K562 (cell line): ENCODE measurements around the gene TMEM33. TPM values are rescaled to one million over a fixed set of nuclear protein-coding genes. Genes with fewer than 3 reads are reported as not detected.

Source experiments
- BRD4 ChIP-seq: fragments of 200-600 bp; sonication (generic); IDR thresholded peaks from 2 replicates; pipeline ENCODE4 v1.6.1; 2017; ENCODE audit warnings: inconsistent platforms
- DIDO1 ChIP-seq: fragments of 450-650 bp; IDR thresholded peaks from 2 replicates; pipeline ENCODE4 v1.6.1; 2016; ENCODE audit warnings: low read depth, missing biosample characterization, missing genetic modification characterization
- FIP1L1 ChIP-seq: fragments of 200-400 bp; formaldehyde crosslinking; IDR thresholded peaks from 2 replicates; pipeline ENCODE4 v1.6.1; 2018; ENCODE audit warnings: mild to moderate bottlenecking, low read depth, low read length; ENCODE audit not compliant: poor library complexity, severe bottlenecking
- GTF2E2 ChIP-seq: fragments of 200-800 bp; sonication (Bioruptor generic); IDR thresholded peaks from 2 replicates; pipeline ENCODE4 v1.6.1; 2016; ENCODE audit warnings: missing genetic modification characterization, missing compliant biosample characterization
- HDAC1 ChIP-seq, 2 experiments: fragments of 450-650 bp; IDR thresholded peaks; 2 replicates each; pipeline ENCODE4 v1.6.1; 2016 to 2017; ENCODE audit warnings: inconsistent platforms in 1 of 2, mild to moderate bottlenecking in 1 of 2, moderate library complexity in 1 of 2
- KDM5B ChIP-seq: fragments of 200-600 bp; sonication (generic); IDR thresholded peaks from 2 replicates; pipeline ENCODE4 v1.6.1; 2012; ENCODE audit warnings: low read depth, mild to moderate bottlenecking, moderate library complexity, low read length, control low read depth, inconsistent platforms; ENCODE audit not compliant: insufficient replicate concordance
- MCM2 ChIP-seq: fragments of 450-650 bp; IDR thresholded peaks from 2 replicates; pipeline ENCODE4 v1.6.1; 2017; ENCODE audit warnings: low read depth, mild to moderate bottlenecking
- MTA2 ChIP-seq: fragments of 450-650 bp; IDR thresholded peaks from 2 replicates; pipeline ENCODE4 v1.6.1; 2016; ENCODE audit warnings: low read depth
- NFIC ChIP-seq: fragments of 450-650 bp; IDR thresholded peaks from 2 replicates; pipeline ENCODE4 v1.6.1; 2017; ENCODE audit warnings: mild to moderate bottlenecking, inconsistent platforms
- PML ChIP-seq: IDR thresholded peaks from 2 replicates; pipeline ENCODE4 v1.6.1; 2012; ENCODE audit warnings: low read length, inconsistent platforms
- SAP30 ChIP-seq: fragments of 200-600 bp; sonication (generic); IDR thresholded peaks from 2 replicates; pipeline ENCODE4 v1.6.1; 2012; ENCODE audit warnings: borderline replicate concordance, low read depth, mild to moderate bottlenecking, moderate library complexity, low read length, control low read depth, inconsistent platforms; ENCODE audit not compliant: insufficient read depth, poor library complexity, severe bottlenecking
- TAF1 ChIP-seq: IDR thresholded peaks from 2 replicates; pipeline ENCODE4 v1.6.1; 2011; ENCODE audit warnings: mild to moderate bottlenecking, low read length, moderate library complexity; ENCODE audit not compliant: insufficient read depth, control insufficient read depth, severe bottlenecking; ENCODE audit errors: extremely low read depth
- TGIF2 ChIP-seq: sonication (generic); formaldehyde crosslinking; IDR thresholded peaks from 2 replicates; pipeline ENCODE4 v1.8.1; 2022; ENCODE audit warnings: mild to moderate bottlenecking, missing genetic modification reagents, moderate library complexity
- ZBTB7A ChIP-seq: IDR thresholded peaks from 2 replicates; pipeline ENCODE4 v1.6.1; 2011; ENCODE audit warnings: low read depth, mild to moderate bottlenecking, low read length, moderate library complexity, borderline replicate concordance; ENCODE audit not compliant: control insufficient read depth
- ZBTB8A ChIP-seq: fragments of 450-650 bp; IDR thresholded peaks from 2 replicates; pipeline ENCODE4 v1.6.1; 2018; ENCODE audit warnings: mild to moderate bottlenecking, moderate library complexity; ENCODE audit not compliant: partially characterized antibody
- ZNF174 ChIP-seq: fragments of 250-450 bp; sonication (Bioruptor Pico); IDR thresholded peaks from 2 replicates; pipeline ENCODE4 v1.4.0; 2020; ENCODE audit warnings: mild to moderate bottlenecking
- ZNF408 ChIP-seq: fragments of 250-450 bp; sonication (Bioruptor Pico); IDR thresholded peaks from 2 replicates; pipeline ENCODE4 v1.4.0; 2020; ENCODE audit warnings: low read depth, mild to moderate bottlenecking, moderate library complexity
- polyA plus RNA-seq, 8 experiments: library from polyadenylated mRNA; depleted of rRNA in 4 of 8; stranded (reverse) in 5 of 8; unstranded in 3 of 8; fragments of >200 nt; fragmentation: Nextera tagmentation in 2 of 8; fragmentation: Illumina TruSeq in 1 of 8; extraction: Ambion mirVana in 2 of 8; extraction: Trizol in 1 of 8; gene quantifications; 2 replicates each; pipeline versions ENCODE4 v1.2.1 to v1.2.3, GENCODE V29; 2011 to 2014; ENCODE audit warnings: inconsistent platforms in 1 of 8, missing spikeins in 1 of 8
- total RNA-seq, 7 experiments: library from RNA; depleted of rRNA in 6 of 7; stranded (reverse); fragments of >200 nt in 6 of 7; fragmentation: Illumina TruSeq in 2 of 7; extraction: Trizol in 2 of 7; gene quantifications; 2 replicates each; pipeline versions ENCODE4 v1.2.1 to v1.2.3, GENCODE V29; 2011 to 2021; ENCODE audit warnings: low replicate concordance in 1 of 7
- TF ChIP-seq, protein P1 (sequence below): IDR thresholded peaks from 2 replicates; pipeline ENCODE4 v1.6.1; 2014; ENCODE audit warnings: antibody characterized with exemption
- TF ChIP-seq, protein P2 (sequence below): fragments of 250-450 bp; sonication (Bioruptor Pico); IDR thresholded peaks from 2 replicates; pipeline ENCODE4 v1.8.0; 2021; ENCODE audit warnings: borderline replicate concordance, mild to moderate bottlenecking, moderate library complexity; ENCODE audit not compliant: poor library complexity, severe bottlenecking
- TF ChIP-seq, protein P3 (sequence below): fragments of 250-450 bp; sonication (Bioruptor Pico); IDR thresholded peaks from 2 replicates; pipeline ENCODE4 v1.8.0; 2021; ENCODE audit warnings: moderate library complexity, mild to moderate bottlenecking, inconsistent platforms
- TF ChIP-seq, protein P4 (sequence below): fragments of 450-650 bp; formaldehyde crosslinking; IDR thresholded peaks from 2 replicates; pipeline ENCODE4 v1.4.0; 2020; ENCODE audit warnings: mild to moderate bottlenecking, moderate library complexity

The TMEM33 gene
- total and polyA plus RNA-seq, 9 of the 15 experiments (the other 6 are each of a cell fraction or from before 2014, with no cell fraction given) = 16.8 to 85.9 (median 67.9) TPM

DNA sequence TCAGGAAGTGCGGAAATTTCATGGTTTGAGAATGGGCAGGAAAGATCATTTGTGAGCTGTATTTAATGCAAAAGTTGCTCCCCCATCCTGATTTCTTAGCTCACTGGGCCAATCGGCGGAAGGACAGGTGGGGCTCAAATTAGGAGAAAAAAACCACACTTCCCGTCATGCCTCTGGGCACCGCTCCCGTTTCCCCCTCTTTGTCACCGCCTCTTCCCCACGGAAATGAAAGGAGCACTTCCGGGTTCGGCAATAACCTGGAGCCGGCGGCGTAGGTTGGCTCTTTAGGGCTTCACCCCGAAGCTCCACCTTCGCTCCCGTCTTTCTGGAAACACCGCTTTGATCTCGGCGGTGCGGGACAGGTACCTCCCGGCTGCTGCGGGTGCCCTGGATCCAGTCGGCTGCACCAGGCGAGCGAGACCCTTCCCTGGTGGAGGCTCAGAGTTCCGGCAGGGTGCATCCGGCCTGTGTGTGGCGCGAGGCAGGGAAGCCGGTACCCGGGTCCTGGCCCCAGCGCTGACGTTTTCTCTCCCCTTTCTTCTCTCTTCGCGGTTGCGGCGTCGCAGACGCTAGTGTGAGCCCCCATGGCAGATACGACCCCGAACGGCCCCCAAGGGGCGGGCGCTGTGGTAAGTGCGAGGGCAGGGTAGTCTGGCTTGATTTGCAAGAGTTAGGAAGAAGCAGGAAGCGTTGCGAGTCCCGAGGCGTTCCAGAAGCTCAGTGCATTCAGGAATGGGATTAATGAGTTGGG lies at the start of gene TMEM33 (continued):
- TF ChIP-seq SAP30 (peak; percentile 23), GTF2E2 (tag) (peak; percentile 75; the same call in 1 of the 2 replicates), BRD4 (no peak), MTA2 (peak; percentile 82), NFIC (peak; percentile 30; the same call in 1 of the 2 replicates), TGIF2 (CRISPR knock-in tag) (no peak), MCM2 (no peak), TAF1 (peak; percentile 76), KDM5B (peak; percentile 53), ZNF408 (CRISPR knock-in tag) (no peak), DIDO1 (tag) (peak; percentile 76; the same call in 1 of the 2 replicates), ZBTB7A (peak; percentile 48; the same call in 1 of the 2 replicates), PML (peak; percentile 71; the same call in 1 of the 2 replicates), ZNF174 (CRISPR knock-in tag) (no peak), FIP1L1 (peak; percentile 53), ZBTB8A (no peak), HDAC1 (IDR thresholded peaks at IDR 0.05) (peak in 1 of 2 experiments; percentile 79; a peak in 2 of 4 replicates)
- TF ChIP-seq, protein P1, sequence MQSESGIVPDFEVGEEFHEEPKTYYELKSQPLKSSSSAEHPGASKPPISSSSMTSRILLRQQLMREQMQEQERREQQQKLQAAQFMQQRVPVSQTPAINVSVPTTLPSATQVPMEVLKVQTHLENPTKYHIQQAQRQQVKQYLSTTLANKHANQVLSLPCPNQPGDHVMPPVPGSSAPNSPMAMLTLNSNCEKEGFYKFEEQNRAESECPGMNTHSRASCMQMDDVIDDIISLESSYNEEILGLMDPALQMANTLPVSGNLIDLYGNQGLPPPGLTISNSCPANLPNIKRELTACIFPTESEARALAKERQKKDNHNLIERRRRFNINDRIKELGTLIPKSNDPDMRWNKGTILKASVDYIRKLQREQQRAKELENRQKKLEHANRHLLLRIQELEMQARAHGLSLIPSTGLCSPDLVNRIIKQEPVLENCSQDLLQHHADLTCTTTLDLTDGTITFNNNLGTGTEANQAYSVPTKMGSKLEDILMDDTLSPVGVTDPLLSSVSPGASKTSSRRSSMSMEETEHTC = no peak
- TF ChIP-seq, protein P2, sequence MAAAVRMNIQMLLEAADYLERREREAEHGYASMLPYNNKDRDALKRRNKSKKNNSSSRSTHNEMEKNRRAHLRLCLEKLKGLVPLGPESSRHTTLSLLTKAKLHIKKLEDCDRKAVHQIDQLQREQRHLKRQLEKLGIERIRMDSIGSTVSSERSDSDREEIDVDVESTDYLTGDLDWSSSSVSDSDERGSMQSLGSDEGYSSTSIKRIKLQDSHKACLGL (CRISPR knock-in tag) = peak; percentile 22
- TF ChIP-seq, protein P3, sequence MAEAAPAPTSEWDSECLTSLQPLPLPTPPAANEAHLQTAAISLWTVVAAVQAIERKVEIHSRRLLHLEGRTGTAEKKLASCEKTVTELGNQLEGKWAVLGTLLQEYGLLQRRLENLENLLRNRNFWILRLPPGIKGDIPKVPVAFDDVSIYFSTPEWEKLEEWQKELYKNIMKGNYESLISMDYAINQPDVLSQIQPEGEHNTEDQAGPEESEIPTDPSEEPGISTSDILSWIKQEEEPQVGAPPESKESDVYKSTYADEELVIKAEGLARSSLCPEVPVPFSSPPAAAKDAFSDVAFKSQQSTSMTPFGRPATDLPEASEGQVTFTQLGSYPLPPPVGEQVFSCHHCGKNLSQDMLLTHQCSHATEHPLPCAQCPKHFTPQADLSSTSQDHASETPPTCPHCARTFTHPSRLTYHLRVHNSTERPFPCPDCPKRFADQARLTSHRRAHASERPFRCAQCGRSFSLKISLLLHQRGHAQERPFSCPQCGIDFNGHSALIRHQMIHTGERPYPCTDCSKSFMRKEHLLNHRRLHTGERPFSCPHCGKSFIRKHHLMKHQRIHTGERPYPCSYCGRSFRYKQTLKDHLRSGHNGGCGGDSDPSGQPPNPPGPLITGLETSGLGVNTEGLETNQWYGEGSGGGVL (CRISPR knock-in tag) = no peak
- TF ChIP-seq, protein P4, sequence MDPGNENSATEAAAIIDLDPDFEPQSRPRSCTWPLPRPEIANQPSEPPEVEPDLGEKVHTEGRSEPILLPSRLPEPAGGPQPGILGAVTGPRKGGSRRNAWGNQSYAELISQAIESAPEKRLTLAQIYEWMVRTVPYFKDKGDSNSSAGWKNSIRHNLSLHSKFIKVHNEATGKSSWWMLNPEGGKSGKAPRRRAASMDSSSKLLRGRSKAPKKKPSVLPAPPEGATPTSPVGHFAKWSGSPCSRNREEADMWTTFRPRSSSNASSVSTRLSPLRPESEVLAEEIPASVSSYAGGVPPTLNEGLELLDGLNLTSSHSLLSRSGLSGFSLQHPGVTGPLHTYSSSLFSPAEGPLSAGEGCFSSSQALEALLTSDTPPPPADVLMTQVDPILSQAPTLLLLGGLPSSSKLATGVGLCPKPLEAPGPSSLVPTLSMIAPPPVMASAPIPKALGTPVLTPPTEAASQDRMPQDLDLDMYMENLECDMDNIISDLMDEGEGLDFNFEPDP = no peak
